WTC11 (cell line): ENCODE data around the gene GJB2. TPM values are rescaled to one million over a fixed set of nuclear protein-coding genes. Genes with fewer than 3 reads are reported as not detected.

Experiments used
- ATAC-seq: fragments of 200-7000 bp; cut with Tn5 transposase; 2 replicates; pipeline ENCODE4 v1.10.0; 2021; ENCODE audit warnings: mild to moderate bottlenecking, moderate library complexity
- CTCF ChIA-PET: fragments of 300-600 bp; sonication (Branson Sonifier 250); formaldehyde crosslinking; loops from one replicate; lab custom pipeline; 2021; ENCODE audit warnings: antibody characterized with exemption; lab: Charles Lee
- POLR2A ChIA-PET: fragments of 350-600 bp; sonication (Branson Sonifier 250); formaldehyde crosslinking; loops from one replicate; lab custom pipeline; 2021; ENCODE audit warnings: antibody characterized with exemption; lab: Charles Lee
- DNase-seq: peaks from one replicate; pipeline ENCODE4 v3.0.0; 2021; ENCODE audit warnings: low spot score
- H3K27ac Mint-ChIP-seq: 2 replicates; pipeline ENCODE4 v1.8.0; 2021; ENCODE audit warnings: mixed read lengths
- H3K27me3 Mint-ChIP-seq: 2 replicates; pipeline ENCODE4 v1.8.0; 2021; ENCODE audit warnings: low read depth, mild to moderate bottlenecking, moderate library complexity, mixed read lengths
- H3K36me3 Mint-ChIP-seq: 2 replicates; pipeline ENCODE4 v1.8.0; 2021; ENCODE audit warnings: mixed read lengths
- H3K4me1 Mint-ChIP-seq: 2 replicates; pipeline ENCODE4 v1.8.0; 2022; ENCODE audit warnings: mixed read lengths
- H3K4me3 Mint-ChIP-seq: 2 replicates; pipeline ENCODE4 v1.8.0; 2021; ENCODE audit warnings: mild to moderate bottlenecking, moderate library complexity, mixed read lengths
- H3K9me3 Mint-ChIP-seq: 2 replicates; pipeline ENCODE4 v1.8.0; 2021; ENCODE audit warnings: mixed read lengths
- ATF1 ChIP-seq: sonication (generic); formaldehyde crosslinking; IDR thresholded peaks from 2 replicates; pipeline ENCODE4 v1.8.1; 2023; ENCODE audit warnings: mild to moderate bottlenecking, moderate library complexity, missing genetic modification reagents
- HMGA2 ChIP-seq: fragments of 250-450 bp; sonication (Bioruptor Pico); IDR thresholded peaks from 2 replicates; pipeline ENCODE4 v1.4.0; 2021; ENCODE audit warnings: mild to moderate bottlenecking, moderate library complexity
- IRF2 ChIP-seq: sonication (generic); formaldehyde crosslinking; IDR thresholded peaks from 2 replicates; pipeline ENCODE4 v1.8.0; 2022; ENCODE audit warnings: low read depth, missing genetic modification reagents, borderline replicate concordance
- MXD4 ChIP-seq: fragments of 250-450 bp; sonication (Bioruptor Pico); IDR thresholded peaks from 2 replicates; pipeline ENCODE4 v1.8.0; 2021; ENCODE audit warnings: mild to moderate bottlenecking, moderate library complexity, borderline replicate concordance
- MYBL2 ChIP-seq: sonication (generic); formaldehyde crosslinking; IDR thresholded peaks from 2 replicates; pipeline ENCODE4 v1.8.1; 2023; ENCODE audit warnings: mild to moderate bottlenecking, moderate library complexity, missing genetic modification reagents
- NR1H2 ChIP-seq: sonication (generic); formaldehyde crosslinking; IDR thresholded peaks from 2 replicates; pipeline ENCODE4 v1.9.0; 2021; ENCODE audit warnings: mild to moderate bottlenecking, moderate library complexity, missing genetic modification reagents
- PRRX2 ChIP-seq: fragments of 250-450 bp; sonication (Bioruptor Pico); IDR thresholded peaks from 2 replicates; pipeline ENCODE4 v1.8.0; 2021; ENCODE audit warnings: mild to moderate bottlenecking
- RELA ChIP-seq: sonication (generic); formaldehyde crosslinking; IDR thresholded peaks from 2 replicates; pipeline ENCODE4 v1.8.1; 2022; ENCODE audit warnings: missing genetic modification reagents, mild to moderate bottlenecking, borderline replicate concordance
- RORB ChIP-seq: fragments of 250-450 bp; sonication (Bioruptor Pico); IDR thresholded peaks from 2 replicates; pipeline ENCODE4 v1.9.0; 2021; ENCODE audit warnings: mild to moderate bottlenecking
- TEAD1 ChIP-seq: sonication (generic); formaldehyde crosslinking; IDR thresholded peaks from 2 replicates; pipeline ENCODE4 v1.8.0; 2022; ENCODE audit warnings: mild to moderate bottlenecking, missing genetic modification reagents
- ZNF232 ChIP-seq: sonication (generic); formaldehyde crosslinking; IDR thresholded peaks from 2 replicates; pipeline ENCODE4 v1.8.0; 2022; ENCODE audit warnings: mild to moderate bottlenecking, missing genetic modification reagents
- total RNA-seq: library from RNA; stranded (reverse); gene quantifications from 3 replicates; pipeline ENCODE4 v1.2.3, GENCODE V29; 2021
- TF ChIP-seq, protein P1 (sequence below): sonication (generic); formaldehyde crosslinking; IDR thresholded peaks from 2 replicates; pipeline ENCODE4 v1.8.1; 2023; ENCODE audit warnings: mild to moderate bottlenecking, missing genetic modification reagents
- TF ChIP-seq, protein P2 (sequence below): sonication (generic); formaldehyde crosslinking; IDR thresholded peaks from 2 replicates; pipeline ENCODE4 v1.8.0; 2023; ENCODE audit warnings: missing genetic modification reagents, mild to moderate bottlenecking, borderline replicate concordance
- TF ChIP-seq, protein P3 (sequence below): fragments of 250-450 bp; sonication (Bioruptor Pico); IDR thresholded peaks from 2 replicates; pipeline ENCODE4 v1.9.0; 2021; ENCODE audit warnings: moderate library complexity, mild to moderate bottlenecking, inconsistent platforms, borderline replicate concordance
- TF ChIP-seq, protein P4 (sequence below): sonication (generic); formaldehyde crosslinking; IDR thresholded peaks from 2 replicates; pipeline ENCODE4 v1.8.0; 2023; ENCODE audit warnings: mild to moderate bottlenecking, missing genetic modification reagents
- TF ChIP-seq, protein P5 (sequence below): fragments of 250-450 bp; sonication (Bioruptor Pico); IDR thresholded peaks from 2 replicates; pipeline ENCODE4 v1.8.0; 2021; ENCODE audit warnings: mild to moderate bottlenecking
- TF ChIP-seq, protein P6 (sequence below): sonication (generic); formaldehyde crosslinking; IDR thresholded peaks from 2 replicates; pipeline ENCODE4 v1.8.0; 2022; ENCODE audit warnings: mild to moderate bottlenecking, missing genetic modification reagents
- TF ChIP-seq, protein P7 (sequence below): sonication (generic); formaldehyde crosslinking; IDR thresholded peaks from 2 replicates; pipeline ENCODE4 v1.8.0; 2022; ENCODE audit warnings: mild to moderate bottlenecking, missing genetic modification reagents
- TF ChIP-seq, protein P8 (sequence below): fragments of 250-450 bp; sonication (Bioruptor Pico); IDR thresholded peaks from 2 replicates; pipeline ENCODE4 v1.9.0; 2021; ENCODE audit warnings: mild to moderate bottlenecking

GJB2 gene
- total RNA-seq, 1 experiment from 2014 or later, result 0.11 TPM

DNA sequence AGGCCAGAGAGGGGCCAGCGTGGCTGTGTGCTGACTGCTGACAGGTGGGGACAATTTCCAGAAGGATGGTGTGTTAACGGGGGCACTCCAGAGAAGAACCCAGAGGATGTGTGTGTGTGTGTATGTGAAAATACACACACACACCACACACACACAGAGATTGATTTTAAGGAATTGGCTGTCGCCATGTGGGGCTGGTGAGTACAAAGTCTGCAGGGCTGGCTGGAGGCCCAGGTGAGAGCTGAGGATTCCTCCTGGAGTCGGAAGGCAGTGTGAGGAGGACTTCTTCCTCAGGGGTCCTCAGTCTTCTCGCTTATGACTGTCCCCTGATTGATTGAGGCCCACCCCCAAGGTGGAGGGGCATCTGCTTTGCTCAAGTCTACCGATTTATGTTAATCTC lies 47.0 kb upstream of the GJB2 start (continued):
- TF ChIP-seq, protein P1, sequence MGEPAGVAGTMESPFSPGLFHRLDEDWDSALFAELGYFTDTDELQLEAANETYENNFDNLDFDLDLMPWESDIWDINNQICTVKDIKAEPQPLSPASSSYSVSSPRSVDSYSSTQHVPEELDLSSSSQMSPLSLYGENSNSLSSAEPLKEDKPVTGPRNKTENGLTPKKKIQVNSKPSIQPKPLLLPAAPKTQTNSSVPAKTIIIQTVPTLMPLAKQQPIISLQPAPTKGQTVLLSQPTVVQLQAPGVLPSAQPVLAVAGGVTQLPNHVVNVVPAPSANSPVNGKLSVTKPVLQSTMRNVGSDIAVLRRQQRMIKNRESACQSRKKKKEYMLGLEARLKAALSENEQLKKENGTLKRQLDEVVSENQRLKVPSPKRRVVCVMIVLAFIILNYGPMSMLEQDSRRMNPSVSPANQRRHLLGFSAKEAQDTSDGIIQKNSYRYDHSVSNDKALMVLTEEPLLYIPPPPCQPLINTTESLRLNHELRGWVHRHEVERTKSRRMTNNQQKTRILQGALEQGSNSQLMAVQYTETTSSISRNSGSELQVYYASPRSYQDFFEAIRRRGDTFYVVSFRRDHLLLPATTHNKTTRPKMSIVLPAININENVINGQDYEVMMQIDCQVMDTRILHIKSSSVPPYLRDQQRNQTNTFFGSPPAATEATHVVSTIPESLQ (CRISPR knock-in tag), result no peak
- TF ChIP-seq MYBL2 (no peak), RELA (CRISPR knock-in tag) (no peak), IRF2 (CRISPR knock-in tag) (no peak)
- TF ChIP-seq, protein P2, sequence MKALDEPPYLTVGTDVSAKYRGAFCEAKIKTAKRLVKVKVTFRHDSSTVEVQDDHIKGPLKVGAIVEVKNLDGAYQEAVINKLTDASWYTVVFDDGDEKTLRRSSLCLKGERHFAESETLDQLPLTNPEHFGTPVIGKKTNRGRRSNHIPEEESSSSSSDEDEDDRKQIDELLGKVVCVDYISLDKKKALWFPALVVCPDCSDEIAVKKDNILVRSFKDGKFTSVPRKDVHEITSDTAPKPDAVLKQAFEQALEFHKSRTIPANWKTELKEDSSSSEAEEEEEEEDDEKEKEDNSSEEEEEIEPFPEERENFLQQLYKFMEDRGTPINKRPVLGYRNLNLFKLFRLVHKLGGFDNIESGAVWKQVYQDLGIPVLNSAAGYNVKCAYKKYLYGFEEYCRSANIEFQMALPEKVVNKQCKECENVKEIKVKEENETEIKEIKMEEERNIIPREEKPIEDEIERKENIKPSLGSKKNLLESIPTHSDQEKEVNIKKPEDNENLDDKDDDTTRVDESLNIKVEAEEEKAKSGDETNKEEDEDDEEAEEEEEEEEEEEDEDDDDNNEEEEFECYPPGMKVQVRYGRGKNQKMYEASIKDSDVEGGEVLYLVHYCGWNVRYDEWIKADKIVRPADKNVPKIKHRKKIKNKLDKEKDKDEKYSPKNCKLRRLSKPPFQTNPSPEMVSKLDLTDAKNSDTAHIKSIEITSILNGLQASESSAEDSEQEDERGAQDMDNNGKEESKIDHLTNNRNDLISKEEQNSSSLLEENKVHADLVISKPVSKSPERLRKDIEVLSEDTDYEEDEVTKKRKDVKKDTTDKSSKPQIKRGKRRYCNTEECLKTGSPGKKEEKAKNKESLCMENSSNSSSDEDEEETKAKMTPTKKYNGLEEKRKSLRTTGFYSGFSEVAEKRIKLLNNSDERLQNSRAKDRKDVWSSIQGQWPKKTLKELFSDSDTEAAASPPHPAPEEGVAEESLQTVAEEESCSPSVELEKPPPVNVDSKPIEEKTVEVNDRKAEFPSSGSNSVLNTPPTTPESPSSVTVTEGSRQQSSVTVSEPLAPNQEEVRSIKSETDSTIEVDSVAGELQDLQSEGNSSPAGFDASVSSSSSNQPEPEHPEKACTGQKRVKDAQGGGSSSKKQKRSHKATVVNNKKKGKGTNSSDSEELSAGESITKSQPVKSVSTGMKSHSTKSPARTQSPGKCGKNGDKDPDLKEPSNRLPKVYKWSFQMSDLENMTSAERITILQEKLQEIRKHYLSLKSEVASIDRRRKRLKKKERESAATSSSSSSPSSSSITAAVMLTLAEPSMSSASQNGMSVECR, result no peak
- TF ChIP-seq, protein P3, sequence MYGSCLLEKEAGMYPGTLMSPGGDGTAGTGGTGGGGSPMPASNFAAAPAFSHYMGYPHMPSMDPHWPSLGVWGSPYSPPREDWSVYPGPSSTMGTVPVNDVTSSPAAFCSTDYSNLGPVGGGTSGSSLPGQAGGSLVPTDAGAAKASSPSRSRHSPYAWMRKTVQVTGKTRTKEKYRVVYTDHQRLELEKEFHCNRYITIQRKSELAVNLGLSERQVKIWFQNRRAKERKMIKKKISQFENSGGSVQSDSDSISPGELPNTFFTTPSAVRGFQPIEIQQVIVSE (CRISPR knock-in tag), result no peak
- TF ChIP-seq, protein P4, sequence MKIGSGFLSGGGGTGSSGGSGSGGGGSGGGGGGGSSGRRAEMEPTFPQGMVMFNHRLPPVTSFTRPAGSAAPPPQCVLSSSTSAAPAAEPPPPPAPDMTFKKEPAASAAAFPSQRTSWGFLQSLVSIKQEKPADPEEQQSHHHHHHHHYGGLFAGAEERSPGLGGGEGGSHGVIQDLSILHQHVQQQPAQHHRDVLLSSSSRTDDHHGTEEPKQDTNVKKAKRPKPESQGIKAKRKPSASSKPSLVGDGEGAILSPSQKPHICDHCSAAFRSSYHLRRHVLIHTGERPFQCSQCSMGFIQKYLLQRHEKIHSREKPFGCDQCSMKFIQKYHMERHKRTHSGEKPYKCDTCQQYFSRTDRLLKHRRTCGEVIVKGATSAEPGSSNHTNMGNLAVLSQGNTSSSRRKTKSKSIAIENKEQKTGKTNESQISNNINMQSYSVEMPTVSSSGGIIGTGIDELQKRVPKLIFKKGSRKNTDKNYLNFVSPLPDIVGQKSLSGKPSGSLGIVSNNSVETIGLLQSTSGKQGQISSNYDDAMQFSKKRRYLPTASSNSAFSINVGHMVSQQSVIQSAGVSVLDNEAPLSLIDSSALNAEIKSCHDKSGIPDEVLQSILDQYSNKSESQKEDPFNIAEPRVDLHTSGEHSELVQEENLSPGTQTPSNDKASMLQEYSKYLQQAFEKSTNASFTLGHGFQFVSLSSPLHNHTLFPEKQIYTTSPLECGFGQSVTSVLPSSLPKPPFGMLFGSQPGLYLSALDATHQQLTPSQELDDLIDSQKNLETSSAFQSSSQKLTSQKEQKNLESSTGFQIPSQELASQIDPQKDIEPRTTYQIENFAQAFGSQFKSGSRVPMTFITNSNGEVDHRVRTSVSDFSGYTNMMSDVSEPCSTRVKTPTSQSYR (CRISPR knock-in tag), result no peak
- TF ChIP-seq, protein P5, sequence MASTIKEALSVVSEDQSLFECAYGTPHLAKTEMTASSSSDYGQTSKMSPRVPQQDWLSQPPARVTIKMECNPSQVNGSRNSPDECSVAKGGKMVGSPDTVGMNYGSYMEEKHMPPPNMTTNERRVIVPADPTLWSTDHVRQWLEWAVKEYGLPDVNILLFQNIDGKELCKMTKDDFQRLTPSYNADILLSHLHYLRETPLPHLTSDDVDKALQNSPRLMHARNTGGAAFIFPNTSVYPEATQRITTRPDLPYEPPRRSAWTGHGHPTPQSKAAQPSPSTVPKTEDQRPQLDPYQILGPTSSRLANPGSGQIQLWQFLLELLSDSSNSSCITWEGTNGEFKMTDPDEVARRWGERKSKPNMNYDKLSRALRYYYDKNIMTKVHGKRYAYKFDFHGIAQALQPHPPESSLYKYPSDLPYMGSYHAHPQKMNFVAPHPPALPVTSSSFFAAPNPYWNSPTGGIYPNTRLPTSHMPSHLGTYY (CRISPR knock-in tag), result no peak
- TF ChIP-seq, protein P6, sequence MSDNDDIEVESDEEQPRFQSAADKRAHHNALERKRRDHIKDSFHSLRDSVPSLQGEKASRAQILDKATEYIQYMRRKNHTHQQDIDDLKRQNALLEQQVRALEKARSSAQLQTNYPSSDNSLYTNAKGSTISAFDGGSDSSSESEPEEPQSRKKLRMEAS (CRISPR knock-in tag), result no peak
- TF ChIP-seq, protein P7, sequence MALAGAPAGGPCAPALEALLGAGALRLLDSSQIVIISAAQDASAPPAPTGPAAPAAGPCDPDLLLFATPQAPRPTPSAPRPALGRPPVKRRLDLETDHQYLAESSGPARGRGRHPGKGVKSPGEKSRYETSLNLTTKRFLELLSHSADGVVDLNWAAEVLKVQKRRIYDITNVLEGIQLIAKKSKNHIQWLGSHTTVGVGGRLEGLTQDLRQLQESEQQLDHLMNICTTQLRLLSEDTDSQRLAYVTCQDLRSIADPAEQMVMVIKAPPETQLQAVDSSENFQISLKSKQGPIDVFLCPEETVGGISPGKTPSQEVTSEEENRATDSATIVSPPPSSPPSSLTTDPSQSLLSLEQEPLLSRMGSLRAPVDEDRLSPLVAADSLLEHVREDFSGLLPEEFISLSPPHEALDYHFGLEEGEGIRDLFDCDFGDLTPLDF, result no peak

DNA sequence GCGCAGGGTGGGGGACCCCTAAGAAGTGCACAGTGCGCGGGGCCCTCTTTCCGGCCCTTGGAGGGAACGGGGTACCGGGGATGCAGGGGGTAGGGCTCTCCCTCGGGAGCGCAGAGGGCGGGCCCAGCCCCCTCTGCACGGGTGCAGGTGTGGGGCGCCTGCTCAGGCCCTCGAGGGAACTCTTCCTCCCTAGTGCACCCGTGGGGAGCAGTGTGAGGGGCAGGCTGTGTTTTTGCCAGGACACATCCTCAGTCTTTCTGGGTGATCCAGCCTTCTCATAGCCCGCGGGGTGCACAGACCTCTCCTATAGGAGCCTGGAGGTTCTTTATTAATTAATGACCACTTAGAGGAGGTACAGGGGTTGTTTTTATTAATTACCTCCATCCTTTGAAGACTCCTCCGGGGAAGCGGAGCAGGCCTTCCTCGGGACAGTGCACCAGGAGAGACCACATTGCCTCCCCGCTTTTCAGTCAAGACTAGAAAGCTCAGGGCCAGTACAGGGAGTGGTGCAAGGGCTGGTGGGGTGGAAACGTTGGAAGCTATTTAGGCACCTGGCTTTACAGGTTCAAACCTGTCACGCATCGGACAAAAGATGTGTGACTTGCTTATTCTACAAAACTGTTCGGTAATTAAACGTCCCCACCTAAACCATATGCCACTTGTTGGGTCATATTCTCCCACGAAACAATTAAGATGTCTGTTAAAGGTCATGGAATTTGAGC lies 40.0 kb upstream of the GJB2 start:
- ChIA-PET CTCF (no interaction called here), POLR2A (no interaction called here)
- Mint-ChIP-seq H3K27ac (no peak overlapping the region), H3K27me3 (peaks cover 75% of the 10 kb centered on the region), H3K9me3 (no peaks in the 10 kb centered on the region), H3K4me1 (peaks cover 9% of the 10 kb centered on the region), H3K4me3 (peak overlapping the region; percentile 39), H3K36me3 (no peaks in the 10 kb centered on the region)
- ATAC-seq, result peak; percentile 35
- DNase-seq, result no peak
- no peak for TF ChIP-seq NR1H2
- TF ChIP-seq HMGA2 (CRISPR knock-in tag), result no peak
- no peak for TF ChIP-seq PRRX2
- TF ChIP-seq, protein P1 (CRISPR knock-in tag), result no peak
- TF ChIP-seq, protein P8, sequence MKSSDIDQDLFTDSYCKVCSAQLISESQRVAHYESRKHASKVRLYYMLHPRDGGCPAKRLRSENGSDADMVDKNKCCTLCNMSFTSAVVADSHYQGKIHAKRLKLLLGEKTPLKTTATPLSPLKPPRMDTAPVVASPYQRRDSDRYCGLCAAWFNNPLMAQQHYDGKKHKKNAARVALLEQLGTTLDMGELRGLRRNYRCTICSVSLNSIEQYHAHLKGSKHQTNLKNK (CRISPR knock-in tag), result no peak
- no peak for TF ChIP-seq TEAD1 (CRISPR knock-in tag)
- TF ChIP-seq RORB (CRISPR knock-in tag), result no peak
- TF ChIP-seq ATF1, result no peak
- TF ChIP-seq ZNF232, result no peak
- no peak for TF ChIP-seq MXD4
